ENCODE results near the gene QRSL1.

- TF ChIP-seq EZH2 (IDR thresholded peaks at IDR 0.05; ENCODE audit: insufficient read depth, poor library complexity, severe bottlenecking), result no peak
- no peak for TF ChIP-seq EZH2phosphoT487 (IDR thresholded peaks at IDR 0.05; ENCODE audit: insufficient read depth, low read depth)
These were observed 11.5 kb upstream of the QRSL1 start for GRCh38 chr6:106617857-106618256.

Data from GM23248 (cell line).